ENCODE results near the gene TACC2.

Gene TACC2

DNA sequence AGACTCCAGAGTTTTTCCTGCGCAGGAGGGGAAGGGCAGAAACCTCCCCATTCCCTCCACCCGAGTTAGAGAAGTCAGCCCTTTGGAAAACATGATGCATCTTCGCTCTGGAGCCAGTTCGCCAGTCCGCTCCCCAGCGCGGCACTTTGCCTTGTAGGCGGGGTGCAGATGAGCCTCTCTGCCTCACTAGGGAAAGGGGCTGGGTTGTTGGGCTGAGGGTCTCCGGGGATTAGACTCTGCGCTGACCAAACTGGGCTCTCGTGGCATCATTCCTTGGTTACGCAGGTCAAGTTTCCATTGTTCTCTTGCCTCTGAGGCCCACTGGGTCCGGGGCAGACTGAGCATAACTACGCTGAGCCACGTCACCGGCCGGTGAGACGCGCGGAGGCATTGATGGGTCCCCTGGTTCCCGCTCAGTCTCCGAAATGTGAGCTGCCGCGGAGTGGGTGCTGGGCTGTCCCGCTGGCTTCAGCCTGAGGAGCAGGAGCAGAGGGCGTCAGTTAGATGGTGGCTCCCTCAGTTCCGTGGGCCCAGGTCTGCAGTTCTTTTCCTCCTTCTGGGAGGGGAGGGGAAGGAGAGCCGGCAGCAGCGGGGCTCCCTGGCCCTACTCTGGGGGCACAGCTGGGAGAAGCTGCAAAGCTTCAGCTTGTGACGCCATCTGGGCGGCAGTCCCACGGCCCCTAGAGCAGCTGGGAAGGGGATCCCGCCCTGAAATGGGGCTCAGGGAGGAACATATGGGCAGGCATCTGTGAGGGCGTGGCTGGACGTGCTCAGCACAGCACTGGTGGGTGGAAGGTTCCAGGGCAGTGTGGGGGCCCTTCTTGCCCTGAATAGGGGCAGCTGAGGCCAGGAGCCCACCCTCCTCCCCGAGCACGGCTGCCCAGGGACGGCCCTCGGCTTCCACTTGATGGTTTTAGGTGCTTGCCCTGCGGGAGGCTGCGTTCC is 160.9 kb downstream of the TACC2 start:
- DNase-seq = no peak

DNA sequence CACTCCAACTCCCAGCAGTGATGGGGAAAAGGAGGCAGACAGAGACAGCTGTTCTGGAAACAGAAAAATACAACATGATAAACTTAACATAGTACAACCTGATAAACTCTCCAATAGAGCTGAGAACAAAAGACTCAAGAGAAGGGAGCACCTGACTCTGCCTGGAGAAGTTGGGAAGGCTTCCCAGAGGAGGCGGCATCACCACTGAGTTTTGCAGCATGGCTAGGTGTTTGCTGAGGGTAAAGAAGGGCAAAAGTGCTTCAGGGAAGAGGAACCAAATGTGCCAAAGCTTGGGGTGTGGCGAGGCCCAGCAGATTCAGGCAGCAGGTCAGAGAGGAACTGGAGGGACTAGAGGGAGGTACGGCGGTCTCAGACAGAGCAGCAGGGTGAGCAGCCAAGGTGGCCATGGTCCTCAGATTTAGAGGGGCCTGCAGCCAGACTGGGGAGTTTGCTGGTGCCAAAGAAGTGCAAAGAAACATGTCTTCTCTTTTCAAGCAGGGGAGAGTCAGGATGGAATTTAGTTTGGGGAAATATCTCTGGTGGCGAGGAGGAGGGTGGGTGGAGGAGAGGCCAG is 162.2 kb downstream of the TACC2 start:
- no peak for DNase-seq

DNA sequence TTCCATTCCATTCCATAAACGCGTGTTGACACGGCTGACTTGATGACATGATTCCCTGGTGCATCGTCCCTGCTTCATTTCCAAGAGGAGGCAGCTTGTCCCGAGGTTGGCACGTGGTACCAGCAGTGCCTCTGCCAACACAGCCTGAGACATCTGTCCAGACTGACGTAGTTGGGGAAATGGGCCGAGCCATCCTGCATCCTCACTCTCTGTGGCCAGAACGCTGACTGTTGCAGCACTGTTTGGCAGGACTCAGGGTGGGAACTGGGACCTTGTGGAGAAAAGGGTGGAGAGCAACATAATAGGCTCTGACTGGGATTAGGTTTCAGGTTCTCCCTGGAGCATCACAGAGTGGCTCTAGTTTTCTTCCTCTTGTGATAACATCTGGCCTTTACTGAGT is 163.6 kb downstream of the TACC2 start:
- no peak for DNase-seq

DNA sequence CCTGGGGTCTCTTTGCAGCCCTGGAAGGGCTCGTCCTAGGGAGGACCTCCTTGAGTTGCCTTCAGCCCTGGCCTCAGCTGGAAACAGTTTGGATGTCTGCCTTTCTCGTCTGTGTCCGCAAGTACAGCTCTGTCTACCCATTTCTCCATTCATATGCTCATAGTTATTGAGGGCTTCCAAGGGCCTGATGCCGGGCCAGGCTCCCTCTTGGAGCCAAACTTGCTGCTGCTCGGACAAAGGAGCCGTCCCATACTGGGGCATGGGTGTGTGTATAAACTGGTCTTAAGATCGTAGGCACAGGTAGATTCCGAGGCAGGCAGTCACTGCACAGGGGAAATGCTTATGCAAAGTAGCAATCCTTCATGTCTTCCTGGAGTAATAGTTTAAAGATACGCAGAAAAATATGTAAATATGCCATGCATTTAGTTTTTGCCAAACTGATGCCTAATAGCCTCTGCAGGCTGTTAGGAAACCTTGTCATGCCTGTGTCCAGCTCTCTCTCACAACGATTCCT is 165.1 kb downstream of the TACC2 start:
- no peak for DNase-seq

DNA sequence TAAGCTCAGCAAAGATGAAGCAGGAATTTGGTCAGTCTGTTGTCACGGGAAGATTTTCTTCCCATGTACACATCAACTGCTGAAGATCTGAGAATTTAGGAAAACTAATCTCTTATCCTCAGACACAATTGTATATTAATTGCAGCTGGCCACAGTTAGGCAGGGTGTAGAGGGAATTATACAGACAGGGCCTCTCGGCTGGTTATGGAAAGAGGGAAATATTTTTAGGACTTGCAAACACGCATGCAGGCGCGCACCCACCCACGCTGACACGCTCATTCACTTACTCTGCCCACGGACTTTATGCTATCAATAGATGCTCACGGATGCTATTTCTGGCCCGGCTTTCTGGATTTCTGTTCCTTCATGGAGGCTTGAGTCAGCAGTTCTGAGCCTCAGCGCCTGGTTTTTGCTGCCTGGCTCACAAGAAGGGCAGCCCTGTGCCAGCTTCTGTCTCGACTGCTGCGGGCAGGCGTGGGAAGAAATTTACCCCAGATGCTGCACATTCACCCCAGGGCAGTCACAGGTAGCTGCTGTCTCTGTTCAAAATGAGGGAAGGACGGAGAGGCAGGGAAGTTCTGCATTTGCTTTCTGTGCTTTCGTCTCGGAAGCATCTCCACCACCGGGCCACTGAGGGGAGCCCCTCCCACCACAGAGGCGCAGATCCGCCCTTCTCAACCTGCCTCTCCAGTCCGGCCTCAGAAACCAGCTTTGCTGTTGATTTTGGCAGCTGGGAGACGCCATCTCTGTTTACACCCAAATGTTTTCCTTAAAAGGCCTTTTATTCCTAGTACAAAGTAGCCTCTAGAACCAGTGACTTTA is 165.8 kb downstream of the TACC2 start:
- peak in 1 of 4 experiments; percentile 12 for DNase-seq

DNA sequence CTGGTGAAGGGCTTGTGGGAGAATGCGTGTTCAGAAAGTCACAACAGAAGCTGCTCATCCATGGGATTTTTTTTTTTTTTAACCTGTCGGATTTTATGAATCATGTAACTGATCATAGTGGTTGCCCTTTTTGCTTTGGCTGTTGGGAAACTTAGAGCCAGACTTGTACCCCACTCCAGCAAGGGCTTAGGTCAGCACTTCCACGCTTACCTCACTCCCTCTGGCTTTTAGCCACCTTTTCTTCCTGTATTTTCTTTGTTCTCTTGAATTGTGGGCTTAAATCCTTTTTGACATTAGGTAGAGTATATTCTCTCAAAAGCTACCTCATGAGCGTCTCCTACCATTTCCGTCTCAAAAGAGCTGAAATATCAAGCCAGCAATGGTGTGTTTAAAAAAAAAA is 168.5 kb downstream of the TACC2 start:
- no peak for DNase-seq

DNA sequence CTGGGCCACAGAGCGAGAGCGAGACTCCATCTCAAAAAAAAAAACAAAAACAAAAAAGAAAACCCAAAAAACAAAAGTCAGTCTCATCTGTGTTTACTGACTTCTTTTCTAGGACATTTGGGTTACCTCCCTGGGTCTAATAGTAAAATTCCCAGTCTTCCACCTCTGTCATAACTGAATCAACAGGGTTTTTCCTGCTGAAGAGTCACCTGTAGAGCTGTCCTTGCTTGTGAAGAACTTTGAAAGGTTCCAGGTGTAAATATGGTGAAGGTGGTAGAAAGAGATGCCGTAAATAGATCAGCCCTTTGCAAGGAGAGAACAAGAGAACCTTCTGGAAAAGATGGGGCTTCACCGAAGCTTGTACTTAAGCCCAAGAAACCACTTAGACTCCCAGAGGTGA is 169.4 kb downstream of the TACC2 start:
- no peak for DNase-seq

DNA sequence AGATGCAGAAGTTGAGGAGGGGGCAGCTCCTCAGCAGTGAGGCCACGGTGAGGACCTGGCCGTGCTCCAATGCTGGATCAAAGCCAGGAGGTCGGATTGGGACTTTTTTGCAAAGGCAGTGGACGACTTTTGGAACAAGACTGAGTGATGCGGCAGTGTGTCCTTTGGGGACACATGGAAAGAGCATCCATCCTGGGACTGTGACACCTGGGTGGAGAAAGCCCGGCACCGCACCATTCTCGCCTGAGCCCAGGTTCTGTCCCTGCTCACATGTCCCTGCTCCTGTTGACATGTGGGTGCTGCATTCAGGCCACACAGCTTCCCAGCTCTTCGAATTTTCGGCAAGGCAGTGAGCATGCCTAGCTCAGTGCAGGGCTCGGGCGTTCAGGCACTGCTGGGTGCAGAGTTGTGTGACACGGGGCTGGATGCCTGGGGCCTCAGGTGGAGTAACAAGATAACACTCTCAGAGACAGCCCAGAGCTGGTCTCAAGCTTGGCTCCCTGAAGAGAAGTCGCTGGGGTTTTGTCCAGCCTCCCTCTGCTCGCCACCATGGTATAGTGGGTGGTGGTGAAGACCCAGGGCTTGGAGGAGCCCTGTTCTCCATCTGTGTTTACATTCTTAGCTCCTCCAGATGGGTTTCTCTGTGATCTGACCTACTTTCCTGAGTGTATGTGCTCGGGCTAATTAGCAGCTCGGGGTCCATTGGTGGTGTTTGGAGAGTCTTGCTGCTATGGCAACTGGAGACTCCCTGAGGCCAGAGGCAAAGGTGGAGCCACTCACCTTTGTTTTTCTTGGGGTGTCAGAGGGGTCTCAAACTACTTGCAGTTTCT is 170.4 kb downstream of the TACC2 start:
- no peak for DNase-seq

DNA sequence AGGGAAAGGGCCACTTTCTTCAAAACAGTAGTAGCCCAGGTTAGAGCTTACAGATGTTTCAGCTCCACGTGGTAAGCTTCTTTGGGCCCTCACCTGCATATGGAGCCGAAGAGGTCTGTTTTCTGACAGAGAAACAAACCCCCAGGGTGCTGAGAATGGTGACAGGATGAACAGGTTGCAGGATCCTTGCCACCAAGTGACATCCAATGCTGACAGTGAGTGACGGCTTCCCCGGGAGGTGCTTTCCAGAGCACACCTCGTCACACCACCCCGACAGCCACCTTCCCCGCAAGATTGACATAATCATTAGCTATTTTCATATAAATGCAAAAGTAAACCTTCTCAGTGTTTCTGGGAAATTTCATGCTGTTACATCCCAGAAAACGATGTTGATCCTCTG is 172.8 kb downstream of the TACC2 start:
- DNase-seq = no peak

DNA sequence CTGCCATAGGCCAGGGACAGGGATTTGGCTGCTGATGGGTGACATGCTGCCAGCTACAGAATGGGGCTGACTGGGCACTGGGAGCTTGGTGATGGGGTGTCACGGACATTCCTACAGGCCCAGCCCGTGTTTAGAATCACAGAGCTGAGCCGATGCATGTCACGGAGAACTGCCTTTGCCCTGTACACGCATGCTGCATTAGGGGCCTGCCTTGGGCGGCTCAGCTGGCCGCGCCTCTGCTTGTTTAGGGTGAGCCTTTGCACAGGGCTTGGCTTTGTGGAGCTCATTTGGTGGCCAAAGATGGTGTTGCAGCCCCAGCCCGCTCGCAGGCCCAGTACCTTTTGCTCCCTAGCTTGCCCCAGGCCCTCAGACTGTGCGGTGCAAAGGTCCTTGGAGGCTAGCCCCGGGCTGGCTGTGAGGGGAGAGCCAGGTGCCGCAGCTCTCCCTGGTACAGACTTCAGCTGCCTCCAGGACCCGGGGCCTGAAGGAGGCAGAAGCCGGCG is 173.8 kb downstream of the TACC2 start:
- no peak for DNase-seq

DNA sequence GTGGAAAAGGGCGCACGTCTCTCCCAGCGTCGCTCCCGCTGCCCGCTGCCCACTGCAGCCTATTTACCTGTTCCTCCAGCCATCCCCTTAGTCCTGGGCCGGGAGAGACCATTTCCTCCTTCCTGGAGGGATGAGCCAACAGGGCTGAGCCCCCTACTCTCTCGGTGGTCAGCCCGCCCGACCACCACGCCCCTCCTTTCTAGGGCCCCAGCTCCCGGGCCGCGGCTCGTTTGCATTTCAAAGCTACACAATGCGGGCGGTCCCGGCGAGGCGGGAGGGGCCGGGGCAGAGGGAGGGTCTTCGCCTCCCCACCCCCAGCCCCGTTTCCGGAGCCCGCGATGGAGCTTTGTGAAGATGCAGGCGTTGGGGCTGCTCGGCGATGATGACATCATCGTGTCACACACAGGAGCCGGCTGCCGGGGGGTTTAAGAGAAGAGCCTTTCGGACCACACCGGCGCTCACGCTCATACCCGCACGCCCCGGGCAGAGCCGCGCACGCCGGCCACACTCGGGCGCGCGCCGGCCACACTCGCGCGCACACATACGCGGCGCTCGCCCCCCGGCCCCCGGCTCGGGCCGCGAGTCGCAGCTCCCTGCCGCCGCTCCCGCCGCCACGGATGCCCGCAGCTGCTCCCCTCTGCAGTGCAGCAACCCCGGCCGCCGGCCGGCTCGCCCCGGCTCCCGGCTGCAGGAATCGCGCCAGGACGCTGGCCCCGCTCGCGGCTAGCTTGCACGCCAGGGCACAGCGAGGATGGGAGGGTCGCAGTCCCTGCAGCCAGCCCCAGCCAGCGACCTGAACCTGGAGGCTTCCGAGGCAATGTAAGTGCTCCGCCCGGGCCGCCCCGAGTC is 174.4 kb downstream of the TACC2 start:
- no peak for DNase-seq

DNA sequence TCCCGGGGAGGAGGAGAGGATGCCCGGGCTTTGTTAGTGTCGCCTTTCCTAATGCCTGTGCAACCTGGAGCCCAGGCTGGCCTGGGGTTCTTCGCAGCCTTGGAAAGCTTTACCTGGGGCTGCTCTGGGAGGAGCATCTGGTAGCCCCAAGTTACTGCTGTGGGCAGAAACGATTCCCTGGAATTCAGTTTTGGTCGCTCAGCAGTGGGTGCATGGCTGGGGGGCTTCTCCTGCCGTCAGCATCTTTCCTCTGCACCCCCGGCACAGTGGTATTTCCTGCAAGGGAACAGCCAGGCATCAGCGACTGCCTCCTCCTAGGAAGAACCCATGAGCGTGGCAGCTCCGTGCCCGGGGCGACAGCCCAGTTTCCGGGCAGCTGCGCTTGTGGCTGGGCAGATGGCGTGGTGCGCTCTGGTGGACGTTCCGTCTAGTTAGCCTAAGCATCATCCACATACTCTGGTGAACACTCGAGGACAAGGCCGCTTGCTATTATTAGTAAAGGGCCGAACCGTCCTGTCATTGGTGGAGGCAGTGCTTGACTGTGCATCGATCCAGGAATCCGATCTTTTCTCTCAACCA is 175.1 kb downstream of the TACC2 start:
- peak in 1 of 4 experiments; percentile 11 for DNase-seq

DNA sequence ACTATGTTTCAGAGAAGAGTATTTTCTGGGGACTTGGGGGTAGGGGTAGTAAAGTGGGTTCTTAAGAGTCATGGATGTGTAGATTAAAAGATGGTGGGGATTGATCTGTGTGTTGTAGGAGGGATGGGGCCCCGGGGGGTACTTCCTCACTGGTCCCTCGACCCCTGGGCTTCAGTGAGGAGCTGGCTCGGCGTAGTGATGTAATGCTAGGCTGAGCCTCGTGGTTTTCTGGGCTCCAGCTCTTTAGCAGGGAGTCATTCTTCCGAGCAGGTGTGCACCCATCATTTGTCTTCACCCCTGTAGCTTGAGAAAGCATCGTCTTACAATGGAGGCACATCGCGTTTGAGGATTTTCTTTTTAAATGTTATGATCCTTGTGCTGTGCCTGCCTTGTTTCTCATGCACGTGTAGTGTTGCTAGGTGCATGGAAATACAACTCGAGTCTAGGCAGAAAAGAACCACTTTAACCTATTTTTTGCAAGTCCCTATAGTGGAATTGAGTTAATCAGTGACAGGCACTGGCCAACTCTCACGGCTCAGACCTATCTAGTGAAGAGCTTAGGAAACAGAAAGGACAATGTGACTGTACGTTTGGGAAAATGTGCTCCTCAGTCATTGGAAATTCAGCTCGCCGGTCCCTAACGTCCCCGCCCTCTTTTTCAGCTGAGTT is 176.0 kb downstream of the TACC2 start:
- no peak for DNase-seq

DNA sequence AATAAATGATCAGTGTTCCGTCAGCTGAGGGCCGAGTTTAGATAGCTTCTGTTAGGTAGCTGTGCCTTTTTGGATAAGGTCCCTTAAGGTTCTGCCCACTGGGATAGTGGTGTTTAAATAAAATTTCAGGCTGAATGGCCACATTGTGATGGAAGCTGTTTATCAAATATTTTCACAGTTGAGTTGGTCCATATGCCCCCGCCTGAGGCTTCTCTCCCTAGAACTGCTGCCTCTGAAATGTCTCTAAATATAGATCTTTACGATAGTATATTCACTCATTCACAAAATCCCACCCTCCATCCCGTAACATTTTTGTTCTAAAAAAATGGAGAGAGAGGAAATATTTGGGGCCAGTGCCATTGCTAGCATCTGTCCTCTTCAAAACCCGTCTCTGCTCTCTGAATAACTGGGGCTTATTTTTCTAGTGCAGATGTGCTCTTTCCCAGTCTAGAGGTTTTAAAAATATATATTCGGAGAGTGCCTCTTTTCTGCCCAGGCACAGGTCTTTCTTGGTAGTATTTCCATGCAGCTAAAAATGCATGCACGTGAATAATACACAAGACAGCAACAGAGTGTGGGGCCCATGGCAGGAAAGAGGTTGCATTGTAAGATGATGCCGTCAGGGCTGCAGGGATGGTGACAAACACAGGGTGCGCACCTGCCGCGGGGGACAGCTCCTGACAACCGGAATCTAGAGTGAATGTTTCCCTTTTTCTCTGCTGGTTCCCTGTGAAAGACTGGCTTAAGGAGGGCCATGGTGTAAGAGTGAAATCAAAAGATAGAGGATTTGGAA is 176.7 kb downstream of the TACC2 start:
- no peak for DNase-seq

DNA sequence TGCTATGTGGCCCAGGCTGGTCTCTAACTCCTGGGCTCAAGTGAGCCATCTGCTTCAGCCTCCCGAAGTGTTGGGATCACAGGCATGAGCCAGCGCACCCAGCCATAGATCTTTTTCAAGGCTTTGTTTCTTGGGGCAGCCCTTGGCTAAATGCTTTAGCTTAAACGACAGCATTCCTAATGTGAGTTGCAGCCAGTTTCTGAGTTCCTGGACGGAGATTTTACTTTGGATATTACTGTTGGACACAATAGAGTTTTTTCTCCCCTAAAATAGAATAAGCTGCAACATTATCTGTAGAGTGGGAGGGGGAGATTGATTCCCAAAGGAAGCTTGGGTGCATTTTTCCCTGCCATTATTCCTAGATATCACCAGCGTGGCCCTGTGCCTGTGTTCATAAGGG is 179.1 kb downstream of the TACC2 start:
- DNase-seq = no peak

DNA sequence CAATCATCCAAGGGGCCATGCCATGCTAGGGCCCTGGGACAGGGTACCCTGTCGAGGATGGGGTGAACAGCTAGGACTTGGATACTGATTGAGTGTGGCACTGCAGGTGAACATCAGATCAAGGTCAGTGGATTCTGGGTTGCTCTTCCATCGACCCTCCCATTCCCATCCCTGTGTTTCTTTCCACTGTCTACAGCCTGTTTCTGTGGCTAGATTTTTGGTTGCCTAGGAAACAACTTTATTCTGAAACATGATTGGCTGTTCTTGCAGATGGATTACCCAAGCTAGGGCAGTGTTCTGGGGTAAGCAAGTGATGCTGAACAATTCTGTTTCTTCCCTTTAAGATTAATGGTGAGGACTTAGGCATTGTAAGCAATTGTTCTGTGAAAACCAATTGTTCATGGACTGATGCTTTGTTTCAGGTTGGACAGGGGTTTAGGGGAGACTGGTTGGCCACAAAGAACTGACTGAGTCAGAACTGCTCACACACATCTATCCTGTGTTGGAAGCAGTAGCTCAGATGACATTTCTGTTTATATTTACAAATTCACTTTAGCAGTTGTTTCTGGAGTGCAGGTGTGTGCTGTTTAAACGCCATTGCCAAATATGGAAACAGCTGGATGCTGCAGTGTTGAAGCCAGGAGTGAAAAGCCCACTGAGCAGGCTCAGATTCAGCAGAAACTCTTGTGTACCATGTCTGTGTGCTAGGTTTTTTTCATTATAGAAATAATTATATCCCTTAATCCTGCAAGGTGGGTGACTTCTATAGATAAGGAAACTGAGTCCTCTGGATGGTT is 179.8 kb downstream of the TACC2 start:
- no peak for DNase-seq

DNA sequence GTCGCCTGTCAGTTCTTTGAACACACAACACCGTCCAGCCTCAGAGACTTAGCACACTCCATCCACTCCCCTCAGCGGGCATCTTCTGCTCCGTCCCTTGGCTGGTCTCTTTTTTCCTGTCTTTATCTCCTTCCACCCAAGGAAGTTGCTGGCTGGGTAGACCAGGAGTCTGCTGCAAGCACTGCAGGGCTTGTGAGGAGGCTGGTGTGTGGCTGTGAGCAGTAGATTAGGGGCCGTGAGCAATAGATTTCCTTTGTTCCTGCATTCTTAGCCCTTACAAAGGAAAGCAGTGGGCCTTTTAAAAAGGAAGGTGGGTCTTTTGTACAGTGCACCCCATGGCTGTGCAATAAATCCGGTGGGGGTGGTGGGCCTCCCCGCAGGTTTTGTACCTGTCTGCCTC is 181.8 kb downstream of the TACC2 start:
- no peak for DNase-seq
